ENCODE data around the gene OTX2. TPM values are rescaled to one million over a fixed set of nuclear protein-coding genes. Genes with fewer than 3 reads are reported as not detected.

The OTX2 gene
- total RNA-seq (not detected), polyA plus RNA-seq (not detected)
- long read RNA-seq, donor 1: 0 reads
- long read RNA-seq, donor 2: 0 reads
- long read RNA-seq, donor 3: 0 reads

- peak within 1 kb of the TSS in 4 of 10 donors; percentile 19 to 28 (median 24) for H3K4me3 ChIP-seq
- no peaks in the 10 kb centered on the region for H3K36me3 ChIP-seq
- peaks cover 57 to 100% (median 100%) of the 10 kb centered on the region in 7 donors for H3K27me3 ChIP-seq
- TF ChIP-seq, protein P1, sequence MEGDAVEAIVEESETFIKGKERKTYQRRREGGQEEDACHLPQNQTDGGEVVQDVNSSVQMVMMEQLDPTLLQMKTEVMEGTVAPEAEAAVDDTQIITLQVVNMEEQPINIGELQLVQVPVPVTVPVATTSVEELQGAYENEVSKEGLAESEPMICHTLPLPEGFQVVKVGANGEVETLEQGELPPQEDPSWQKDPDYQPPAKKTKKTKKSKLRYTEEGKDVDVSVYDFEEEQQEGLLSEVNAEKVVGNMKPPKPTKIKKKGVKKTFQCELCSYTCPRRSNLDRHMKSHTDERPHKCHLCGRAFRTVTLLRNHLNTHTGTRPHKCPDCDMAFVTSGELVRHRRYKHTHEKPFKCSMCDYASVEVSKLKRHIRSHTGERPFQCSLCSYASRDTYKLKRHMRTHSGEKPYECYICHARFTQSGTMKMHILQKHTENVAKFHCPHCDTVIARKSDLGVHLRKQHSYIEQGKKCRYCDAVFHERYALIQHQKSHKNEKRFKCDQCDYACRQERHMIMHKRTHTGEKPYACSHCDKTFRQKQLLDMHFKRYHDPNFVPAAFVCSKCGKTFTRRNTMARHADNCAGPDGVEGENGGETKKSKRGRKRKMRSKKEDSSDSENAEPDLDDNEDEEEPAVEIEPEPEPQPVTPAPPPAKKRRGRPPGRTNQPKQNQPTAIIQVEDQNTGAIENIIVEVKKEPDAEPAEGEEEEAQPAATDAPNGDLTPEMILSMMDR (IDR thresholded peaks at IDR 0.05): no peak
- DNase-seq: no peak
- peaks cover 5 to 23% (median 17%) of the 10 kb centered on the region in 9 donors for H3K4me1 ChIP-seq
- H3K27ac ChIP-seq: no peak within 1 kb of the TSS
- ATAC-seq: no peak
- H3K9me3 ChIP-seq: no peaks in the 10 kb centered on the region
- intact Hi-C loops (cut with DNase I): no loop called here
- 10 to 14% methylated on average over 15 of the region's 15 CpGs for WGBS, 2 donors
These were observed at the start of gene OTX2 for GRCh38 chr14:56810147-56810719. TSS of gene OTX2 (minus strand) at chr14:56810479. CDS start at chr14:56805456, 5,023 bp downstream.

GRCh38 chr14:56858422-56858821 is 48.1 kb upstream of the OTX2 start:
- DNase-seq (no peak), ATAC-seq (no peak)
- WGBS, 2 donors: 8 to 9% methylated on average over 8 of the region's 8 CpGs
- Histone ChIP-seq H3K36me3 (no peaks in the 10 kb centered on the region), H3K27me3 (peaks cover 0 to 69% (median 41%) of the 10 kb centered on the region in 7 donors), H3K4me3 (no peak overlapping the region), H3K27ac (no peak overlapping the region), H3K9me3 (no peaks in the 10 kb centered on the region), H3K4me1 (no peaks in the 10 kb centered on the region)
- TF ChIP-seq, protein P1 (IDR thresholded peaks at IDR 0.05): no peak
- intact Hi-C loops (cut with DNase I): no loop called here

DNA sequence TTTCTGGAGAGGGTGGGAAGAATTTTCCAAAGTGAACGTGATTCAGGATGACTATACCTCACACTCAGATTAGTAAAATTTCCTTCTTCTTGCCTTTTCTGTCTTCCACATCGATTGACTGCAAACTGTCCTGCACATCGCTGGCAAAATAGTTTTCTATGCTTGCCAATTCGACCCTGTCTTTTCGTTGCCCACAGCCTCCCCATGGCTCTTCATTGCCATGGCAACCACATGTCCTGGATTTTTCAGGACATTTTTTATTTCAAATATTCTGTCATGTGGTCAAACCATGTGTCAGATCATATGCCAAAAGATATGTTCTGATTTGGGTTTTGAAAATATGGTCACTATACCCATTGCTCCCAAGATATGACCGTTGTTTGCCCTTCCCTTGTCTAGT is 46.9 kb upstream of the OTX2 start:
- Histone ChIP-seq H3K4me3 (no peak overlapping the region), H3K27me3 (peaks cover 0 to 80% (median 41%) of the 10 kb centered on the region in 7 donors), H3K36me3 (no peaks in the 10 kb centered on the region), H3K4me1 (no peaks in the 10 kb centered on the region), H3K9me3 (no peaks in the 10 kb centered on the region), H3K27ac (no peak overlapping the region)
- intact Hi-C loops (cut with DNase I): no loop called here
- 73 to 74% methylated on average over 6 of the region's 6 CpGs for WGBS, 2 donors
- TF ChIP-seq, protein P1 (IDR thresholded peaks at IDR 0.05): no peak
- DNase-seq: no peak
- ATAC-seq: no peak

DNA sequence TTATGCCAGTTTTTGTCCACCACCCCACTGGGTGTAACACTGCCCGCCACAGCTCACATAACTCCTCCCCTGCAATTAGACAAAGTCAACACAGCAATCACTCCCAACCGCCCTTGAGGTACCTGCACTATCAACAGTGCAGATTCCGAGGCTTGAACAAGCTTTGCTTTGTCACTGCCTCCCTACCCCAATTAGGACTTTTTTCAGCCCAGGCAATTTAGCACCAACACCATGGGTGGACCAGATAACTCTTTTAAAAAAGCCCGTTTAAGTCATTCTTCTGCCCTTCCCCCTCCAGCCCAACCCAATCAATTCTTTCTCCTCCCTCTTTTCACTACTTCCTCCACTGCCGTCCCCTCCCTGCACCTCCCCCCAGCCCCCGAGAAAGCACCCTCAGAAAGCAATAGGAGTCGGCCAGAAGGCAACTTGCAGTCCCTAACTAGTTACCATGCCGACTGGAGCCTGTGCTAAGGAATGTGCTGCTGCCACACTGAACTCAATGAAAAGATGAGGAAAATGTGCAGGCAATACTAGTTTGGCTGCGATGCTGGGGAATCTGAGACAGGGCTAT is 45.7 kb upstream of the OTX2 start:
- ATAC-seq: no peak
- 2 to 7% methylated on average over 9 of the region's 9 CpGs for WGBS, 2 donors

More for the DNA sequence above, 45.7 kb upstream of the OTX2 start:
- no peak overlapping the region for H3K27ac ChIP-seq
- DNase-seq: no peak
- no peaks in the 10 kb centered on the region for H3K36me3 ChIP-seq
- TF ChIP-seq, protein P1 (IDR thresholded peaks at IDR 0.05): no peak
- H3K4me3 ChIP-seq: no peak overlapping the region
- intact Hi-C loops (cut with DNase I): no loop called here
- peaks cover 0 to 82% (median 41%) of the 10 kb centered on the region in 7 donors for H3K27me3 ChIP-seq
- no peaks in the 10 kb centered on the region for H3K4me1 ChIP-seq
- no peaks in the 10 kb centered on the region for H3K9me3 ChIP-seq
